ENCODE data around the gene KLHL13.

DNA sequence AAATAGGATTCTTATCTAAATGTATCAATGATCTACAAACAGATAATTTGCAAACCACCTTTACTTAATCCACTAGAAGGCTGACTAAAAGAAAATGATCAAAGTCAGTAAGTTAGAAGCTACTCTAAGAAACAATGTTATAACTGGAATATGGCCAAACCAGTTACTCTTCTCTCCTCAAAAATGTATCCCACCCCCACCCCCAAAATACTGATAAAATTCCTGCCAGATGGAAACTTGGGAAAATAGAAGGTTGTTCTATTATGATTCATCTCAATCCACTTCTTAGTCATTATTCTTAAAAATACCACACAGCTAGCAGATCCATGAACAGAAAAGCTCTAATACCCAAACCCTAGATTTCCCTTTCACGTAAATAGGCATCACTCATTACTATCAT is 206.4 kb downstream of the KLHL13 start:
- TF ChIP-seq, protein P1, sequence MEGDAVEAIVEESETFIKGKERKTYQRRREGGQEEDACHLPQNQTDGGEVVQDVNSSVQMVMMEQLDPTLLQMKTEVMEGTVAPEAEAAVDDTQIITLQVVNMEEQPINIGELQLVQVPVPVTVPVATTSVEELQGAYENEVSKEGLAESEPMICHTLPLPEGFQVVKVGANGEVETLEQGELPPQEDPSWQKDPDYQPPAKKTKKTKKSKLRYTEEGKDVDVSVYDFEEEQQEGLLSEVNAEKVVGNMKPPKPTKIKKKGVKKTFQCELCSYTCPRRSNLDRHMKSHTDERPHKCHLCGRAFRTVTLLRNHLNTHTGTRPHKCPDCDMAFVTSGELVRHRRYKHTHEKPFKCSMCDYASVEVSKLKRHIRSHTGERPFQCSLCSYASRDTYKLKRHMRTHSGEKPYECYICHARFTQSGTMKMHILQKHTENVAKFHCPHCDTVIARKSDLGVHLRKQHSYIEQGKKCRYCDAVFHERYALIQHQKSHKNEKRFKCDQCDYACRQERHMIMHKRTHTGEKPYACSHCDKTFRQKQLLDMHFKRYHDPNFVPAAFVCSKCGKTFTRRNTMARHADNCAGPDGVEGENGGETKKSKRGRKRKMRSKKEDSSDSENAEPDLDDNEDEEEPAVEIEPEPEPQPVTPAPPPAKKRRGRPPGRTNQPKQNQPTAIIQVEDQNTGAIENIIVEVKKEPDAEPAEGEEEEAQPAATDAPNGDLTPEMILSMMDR (IDR thresholded peaks at IDR 0.05): no peak
- TF ChIP-seq POLR2AphosphoS5 (IDR thresholded peaks at IDR 0.05; ENCODE audit: low read depth, low read length): no peak
